PC-9 (cell line): ENCODE results near the gene CHST15.

Experiments
- EZH2 ChIP-seq: fragments of 200-600 bp; sonication (generic); IDR thresholded peaks from 2 replicates; pipeline ENCODE4 v1.8.0; 2017; ENCODE audit warnings: antibody characterized with exemption, low read depth
- TF ChIP-seq, protein P1 (sequence below): fragments of 200-600 bp; sonication (generic); conservative IDR thresholded peaks from 2 replicates; pipeline ENCODE4 v1.6.1; 2017; ENCODE audit warnings: mixed run types, antibody characterized with exemption, mild to moderate bottlenecking, moderate library complexity

DNA sequence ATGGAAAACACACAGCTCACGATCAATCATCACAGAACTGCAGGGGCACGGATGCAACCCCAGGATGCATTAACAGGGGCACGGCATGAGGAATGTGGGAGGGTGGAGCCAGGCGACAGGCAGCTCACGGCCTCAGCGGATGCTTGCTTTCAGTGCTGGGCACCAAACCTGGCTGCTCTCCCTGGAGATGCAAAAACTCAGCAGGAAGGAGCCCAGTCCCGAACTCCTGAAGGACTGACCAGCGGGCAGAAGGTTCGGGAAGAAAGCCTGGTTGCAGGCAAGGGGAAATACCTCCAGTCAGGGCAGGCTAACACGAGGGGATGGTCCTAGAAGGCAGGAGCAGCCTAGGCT, 66.8 kb downstream of the CHST15 start:
- TF ChIP-seq, protein P1, sequence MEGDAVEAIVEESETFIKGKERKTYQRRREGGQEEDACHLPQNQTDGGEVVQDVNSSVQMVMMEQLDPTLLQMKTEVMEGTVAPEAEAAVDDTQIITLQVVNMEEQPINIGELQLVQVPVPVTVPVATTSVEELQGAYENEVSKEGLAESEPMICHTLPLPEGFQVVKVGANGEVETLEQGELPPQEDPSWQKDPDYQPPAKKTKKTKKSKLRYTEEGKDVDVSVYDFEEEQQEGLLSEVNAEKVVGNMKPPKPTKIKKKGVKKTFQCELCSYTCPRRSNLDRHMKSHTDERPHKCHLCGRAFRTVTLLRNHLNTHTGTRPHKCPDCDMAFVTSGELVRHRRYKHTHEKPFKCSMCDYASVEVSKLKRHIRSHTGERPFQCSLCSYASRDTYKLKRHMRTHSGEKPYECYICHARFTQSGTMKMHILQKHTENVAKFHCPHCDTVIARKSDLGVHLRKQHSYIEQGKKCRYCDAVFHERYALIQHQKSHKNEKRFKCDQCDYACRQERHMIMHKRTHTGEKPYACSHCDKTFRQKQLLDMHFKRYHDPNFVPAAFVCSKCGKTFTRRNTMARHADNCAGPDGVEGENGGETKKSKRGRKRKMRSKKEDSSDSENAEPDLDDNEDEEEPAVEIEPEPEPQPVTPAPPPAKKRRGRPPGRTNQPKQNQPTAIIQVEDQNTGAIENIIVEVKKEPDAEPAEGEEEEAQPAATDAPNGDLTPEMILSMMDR, result no peak
- no peak for TF ChIP-seq EZH2
